Measurements from ENCODE around the gene TEAD4.

TEAD4 gene

DNA sequence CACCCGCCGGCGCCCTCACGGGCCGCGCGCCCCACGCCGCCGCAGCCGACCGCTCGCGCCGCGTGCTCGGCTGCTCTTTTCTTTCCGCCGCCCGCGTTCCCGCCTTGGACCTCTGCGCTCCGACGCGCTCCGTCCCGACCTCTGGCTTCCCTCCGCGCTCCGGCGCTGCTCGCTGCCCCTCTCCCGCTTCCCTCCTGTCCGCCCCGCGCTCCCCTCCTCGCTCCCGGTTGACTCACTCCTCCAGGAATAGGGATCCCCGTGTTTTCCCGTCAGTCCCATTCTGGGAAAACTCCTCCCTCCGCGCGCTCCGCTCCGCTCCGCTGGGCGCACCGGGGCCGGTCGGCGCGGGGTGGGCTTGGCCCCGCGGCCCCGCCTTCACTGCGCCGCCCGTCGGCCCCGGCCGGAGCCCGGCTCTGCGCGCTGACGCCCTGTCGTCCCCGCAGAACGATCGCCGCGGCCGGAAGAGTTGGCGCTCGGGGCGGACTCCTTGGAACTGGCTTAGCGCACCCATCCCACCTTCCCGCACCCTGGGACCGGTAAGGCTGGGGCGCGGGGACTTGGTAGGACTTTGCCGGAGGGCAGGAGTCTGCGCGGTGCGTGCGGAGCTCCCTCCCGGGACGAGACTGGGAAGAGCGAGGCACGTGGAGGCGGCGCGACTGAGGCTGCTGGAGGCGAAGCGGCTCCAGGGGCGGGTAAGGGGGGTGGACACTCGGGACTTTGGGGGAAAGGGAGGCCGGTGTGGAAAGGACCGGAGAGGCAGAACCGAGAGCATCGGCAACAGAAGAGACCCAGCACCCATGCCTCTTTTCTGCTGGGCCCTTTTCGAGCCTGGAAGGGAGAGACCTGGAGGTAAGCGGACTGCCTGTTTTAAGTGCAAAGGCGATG lies 550 bp downstream of the TEAD4 start:
- peak; percentile 20 for DNase-seq (ENCODE audit: low read depth)
- H3K4me3 ChIP-seq (ENCODE audit: low read length): peak overlapping the region; percentile 68
- TF ChIP-seq, protein P1, sequence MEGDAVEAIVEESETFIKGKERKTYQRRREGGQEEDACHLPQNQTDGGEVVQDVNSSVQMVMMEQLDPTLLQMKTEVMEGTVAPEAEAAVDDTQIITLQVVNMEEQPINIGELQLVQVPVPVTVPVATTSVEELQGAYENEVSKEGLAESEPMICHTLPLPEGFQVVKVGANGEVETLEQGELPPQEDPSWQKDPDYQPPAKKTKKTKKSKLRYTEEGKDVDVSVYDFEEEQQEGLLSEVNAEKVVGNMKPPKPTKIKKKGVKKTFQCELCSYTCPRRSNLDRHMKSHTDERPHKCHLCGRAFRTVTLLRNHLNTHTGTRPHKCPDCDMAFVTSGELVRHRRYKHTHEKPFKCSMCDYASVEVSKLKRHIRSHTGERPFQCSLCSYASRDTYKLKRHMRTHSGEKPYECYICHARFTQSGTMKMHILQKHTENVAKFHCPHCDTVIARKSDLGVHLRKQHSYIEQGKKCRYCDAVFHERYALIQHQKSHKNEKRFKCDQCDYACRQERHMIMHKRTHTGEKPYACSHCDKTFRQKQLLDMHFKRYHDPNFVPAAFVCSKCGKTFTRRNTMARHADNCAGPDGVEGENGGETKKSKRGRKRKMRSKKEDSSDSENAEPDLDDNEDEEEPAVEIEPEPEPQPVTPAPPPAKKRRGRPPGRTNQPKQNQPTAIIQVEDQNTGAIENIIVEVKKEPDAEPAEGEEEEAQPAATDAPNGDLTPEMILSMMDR (conservative IDR thresholded peaks at IDR 0.05; ENCODE audit: low read depth, low read length): no peak

DNA sequence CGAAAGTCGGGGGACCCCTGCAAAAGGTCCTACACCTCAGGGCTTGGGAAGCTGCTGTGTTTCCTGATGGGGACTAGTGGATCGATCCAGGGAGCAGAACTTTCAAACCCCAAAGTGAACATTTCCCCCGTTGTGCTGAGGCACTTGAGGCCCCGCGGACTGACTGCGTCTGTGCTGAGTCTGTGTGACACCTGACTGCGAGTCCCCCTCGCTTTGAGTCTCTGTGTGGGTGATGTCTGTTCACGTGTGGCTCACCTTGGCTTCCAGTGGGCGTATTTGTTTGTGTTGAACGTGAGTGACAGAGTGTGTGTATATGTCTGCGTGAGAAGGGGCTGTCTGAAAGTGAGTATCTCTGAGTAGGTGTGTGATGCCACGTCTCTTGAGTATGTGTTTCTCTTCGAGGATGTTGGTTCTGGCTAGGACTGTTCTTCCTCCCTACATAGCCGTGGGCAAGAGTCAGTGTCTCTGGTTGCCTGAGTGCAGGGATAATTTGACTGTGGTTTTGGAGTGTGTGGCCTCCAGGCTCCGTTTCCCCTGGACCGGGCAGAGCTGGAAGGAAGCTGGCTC lies 1.3 kb downstream of the TEAD4 start:
- no peak for DNase-seq (ENCODE audit: low read depth)
- peak overlapping the region; percentile 68 for H3K4me3 ChIP-seq (ENCODE audit: low read length)
- TF ChIP-seq, protein P1 (conservative IDR thresholded peaks at IDR 0.05; ENCODE audit: low read depth, low read length): no peak

DNA sequence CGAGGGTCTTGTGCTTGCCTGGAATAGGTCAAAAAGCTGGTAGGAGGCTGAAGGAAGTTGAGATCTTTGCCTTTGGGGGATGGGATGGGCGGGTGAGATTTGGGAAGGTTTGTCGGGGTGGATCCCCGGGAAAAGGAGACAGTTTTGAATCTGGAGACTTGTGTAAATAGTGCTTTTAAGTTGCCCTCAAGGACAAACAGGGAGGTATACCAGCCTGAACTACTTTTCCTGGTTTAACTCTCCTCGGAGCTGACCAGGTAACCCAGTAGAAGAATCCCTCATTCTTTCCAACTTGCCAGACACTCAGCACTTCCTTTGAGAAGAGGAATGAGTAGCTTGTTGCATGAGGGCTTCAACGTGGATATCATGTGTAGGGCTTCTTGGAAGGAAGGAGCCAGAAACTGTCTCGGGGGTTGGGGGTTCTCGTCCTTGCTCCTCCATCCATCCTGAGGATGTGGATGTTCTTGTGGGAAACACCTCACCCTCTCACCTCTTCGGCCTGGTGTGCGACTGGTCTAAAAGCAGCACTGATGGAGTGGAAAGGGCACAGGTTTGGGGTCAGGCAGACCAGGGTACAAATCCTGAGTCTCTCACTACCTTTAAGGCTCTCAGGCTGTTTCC lies 1.9 kb downstream of the TEAD4 start:
- TF ChIP-seq, protein P1 (conservative IDR thresholded peaks at IDR 0.05; ENCODE audit: low read depth, low read length): no peak
- no peak for DNase-seq (ENCODE audit: low read depth)
- H3K4me3 ChIP-seq (ENCODE audit: low read length): peak overlapping the region; percentile 68

DNA sequence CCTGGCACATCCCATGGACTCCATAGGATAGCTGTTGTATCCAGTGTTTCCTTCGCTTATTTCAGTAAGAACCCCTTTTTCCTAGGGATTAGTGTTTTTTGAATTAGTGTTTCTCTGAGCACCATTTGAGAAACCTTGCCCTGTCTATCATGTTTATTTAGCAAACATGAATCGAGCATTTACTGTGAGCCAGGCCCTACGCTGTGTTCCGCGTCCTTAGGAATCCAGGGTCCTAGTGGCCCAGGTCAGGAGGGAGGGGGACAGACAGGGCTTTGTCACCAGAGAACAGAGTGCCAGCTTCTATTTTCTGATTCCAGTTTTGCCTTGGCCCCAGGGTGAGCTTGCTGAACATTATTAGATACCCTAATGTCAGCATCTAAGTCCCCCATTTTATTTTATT lies 2.5 kb downstream of the TEAD4 start:
- DNase-seq (ENCODE audit: low read depth): no peak
- no peak overlapping the region for H3K4me3 ChIP-seq (ENCODE audit: low read length)

DNA sequence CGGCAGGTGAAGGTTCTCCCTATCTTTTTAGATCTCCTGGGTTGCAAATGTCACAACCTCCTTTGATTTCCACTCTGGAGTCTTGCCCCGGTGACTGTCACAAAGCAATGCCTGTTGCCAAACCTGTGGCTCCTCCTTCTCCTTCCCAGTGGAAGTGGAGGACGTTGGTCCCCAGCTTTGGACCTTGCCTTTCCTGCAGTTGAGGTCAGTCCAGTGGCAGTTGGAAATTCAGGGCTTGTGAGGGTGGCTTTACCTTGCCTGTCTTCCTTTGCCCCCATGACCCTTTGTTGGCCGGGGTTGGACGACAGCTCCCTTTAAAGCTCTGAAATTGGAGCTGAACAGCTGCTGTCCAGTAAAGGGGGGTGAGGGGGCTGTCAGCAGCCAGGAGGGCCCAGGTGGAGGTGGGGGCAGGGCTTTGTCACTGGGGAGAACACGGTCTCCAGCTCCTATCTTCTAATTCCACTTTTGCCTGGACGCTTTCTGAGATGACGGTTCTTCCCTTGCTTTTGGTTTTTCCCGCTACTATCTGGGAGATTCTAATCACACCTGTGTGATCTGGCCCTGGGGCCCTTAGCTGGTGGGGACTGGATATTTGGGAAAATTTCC lies 4.1 kb downstream of the TEAD4 start:
- no peak overlapping the region for H3K4me3 ChIP-seq (ENCODE audit: low read length)
- TF ChIP-seq, protein P1 (conservative IDR thresholded peaks at IDR 0.05; ENCODE audit: low read depth, low read length): no peak
- DNase-seq (ENCODE audit: low read depth): no peak

More for the DNA sequence above, 2.5 kb downstream of the TEAD4 start:
- TF ChIP-seq, protein P1 (conservative IDR thresholded peaks at IDR 0.05; ENCODE audit: low read depth, low read length): no peak

DNA sequence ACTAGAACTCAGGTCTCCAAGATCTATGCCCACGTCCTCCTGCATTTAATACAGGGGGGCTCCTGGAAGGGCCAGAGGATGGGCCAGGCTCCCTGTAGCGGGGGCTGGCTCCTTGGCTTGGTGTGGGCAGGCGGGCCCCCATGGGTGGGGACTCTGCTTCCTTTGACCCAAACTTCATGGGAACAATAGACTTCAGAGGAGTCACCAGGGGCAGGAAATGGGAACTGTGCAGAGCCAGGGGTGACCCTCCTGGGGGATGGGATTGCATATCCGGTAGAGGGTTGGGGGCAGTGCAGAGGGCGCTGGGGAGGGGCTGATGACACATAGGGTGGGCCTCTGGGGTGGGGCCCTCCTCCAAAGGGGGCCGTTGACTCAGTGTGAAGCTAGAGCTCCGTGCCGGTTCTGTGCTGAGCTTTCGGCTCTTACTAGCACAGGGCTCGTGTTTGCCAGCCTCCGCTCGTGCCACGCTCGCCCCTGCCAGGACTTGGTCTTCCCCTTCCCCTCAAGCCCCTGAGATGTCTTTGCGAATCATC lies 4.6 kb downstream of the TEAD4 start:
- no peak for DNase-seq (ENCODE audit: low read depth)
- no peak overlapping the region for H3K4me3 ChIP-seq (ENCODE audit: low read length)
- TF ChIP-seq, protein P1 (conservative IDR thresholded peaks at IDR 0.05; ENCODE audit: low read depth, low read length): no peak
